TTC549 (cell line): ENCODE results near the gene CNIH3.

Source experiments
- FAIRE-seq: peaks from 2 replicates; lab custom pipeline; 2012; peaks lifted over from hg19 to GRCh38; lab: Jason Lieb, UNC

The CNIH3 gene

GRCh38 chr1:224745394-224745793 lies 129.3 kb downstream of the CNIH3 start:
- no peak for FAIRE-seq

- no peak for FAIRE-seq
These were observed 129.8 kb downstream of the CNIH3 start for GRCh38 chr1:224745924-224746323.

GRCh38 chr1:224747578-224747977 lies 131.5 kb downstream of the CNIH3 start:
- FAIRE-seq, result no peak

- no peak for FAIRE-seq
These were observed 133.8 kb downstream of the CNIH3 start for GRCh38 chr1:224749916-224750315.

- FAIRE-seq, result no peak
These were observed 135.7 kb downstream of the CNIH3 start for GRCh38 chr1:224751624-224752311.

GRCh38 chr1:224753491-224753890 lies 137.4 kb downstream of the CNIH3 start:
- no peak for FAIRE-seq

GRCh38 chr1:224755586-224755985 lies 139.5 kb downstream of the CNIH3 start:
- no peak for FAIRE-seq

GRCh38 chr1:224757508-224757907 lies 141.4 kb downstream of the CNIH3 start:
- FAIRE-seq, result no peak

GRCh38 chr1:224759135-224759534 lies 143.0 kb downstream of the CNIH3 start:
- no peak for FAIRE-seq

GRCh38 chr1:224759681-224760091 lies 143.6 kb downstream of the CNIH3 start:
- no peak for FAIRE-seq

GRCh38 chr1:224760163-224760562 lies 144.0 kb downstream of the CNIH3 start:
- no peak for FAIRE-seq

- FAIRE-seq, result no peak
These were observed 145.1 kb downstream of the CNIH3 start for GRCh38 chr1:224761245-224761644.

- FAIRE-seq, result no peak
These were observed 145.9 kb downstream of the CNIH3 start for GRCh38 chr1:224762046-224762445.

- no peak for FAIRE-seq
These were observed 146.6 kb downstream of the CNIH3 start for GRCh38 chr1:224762701-224763100.

GRCh38 chr1:224763126-224763775 lies 147.1 kb downstream of the CNIH3 start:
- FAIRE-seq, result no peak

GRCh38 chr1:224766266-224766665 lies 150.1 kb downstream of the CNIH3 start:
- FAIRE-seq, result no peak

- no peak for FAIRE-seq
These were observed 150.9 kb downstream of the CNIH3 start for GRCh38 chr1:224767031-224767430.

- FAIRE-seq, result no peak
These were observed 151.6 kb downstream of the CNIH3 start for GRCh38 chr1:224767676-224768075.

- no peak for FAIRE-seq
These were observed 152.9 kb downstream of the CNIH3 start for GRCh38 chr1:224768971-224769370.

- no peak for FAIRE-seq
These were observed 153.6 kb downstream of the CNIH3 start for GRCh38 chr1:224769452-224770335.

GRCh38 chr1:224770336-224770693 lies 154.2 kb downstream of the CNIH3 start:
- FAIRE-seq, result no peak

- no peak for FAIRE-seq
These were observed 157.5 kb downstream of the CNIH3 start for GRCh38 chr1:224773646-224774045.

- FAIRE-seq, result no peak
These were observed 158.3 kb downstream of the CNIH3 start for GRCh38 chr1:224774378-224774777.
